ENCODE measurements around the gene CARF.

CARF gene

GRCh38 chr2:203022751-203023150 lies 110.7 kb downstream of the CARF start:
- DNase-seq = no peak

- no peak for DNase-seq
Observed at GRCh38 chr2:203025592-203025991, 113.5 kb downstream of the CARF start.

- no peak for DNase-seq
Observed at GRCh38 chr2:203030545-203030944, 118.5 kb downstream of the CARF start.

- DNase-seq = no peak
Observed at GRCh38 chr2:203030991-203031390, 118.9 kb downstream of the CARF start.

- DNase-seq = no peak
Observed at GRCh38 chr2:203033395-203033794, 121.3 kb downstream of the CARF start.

- no peak for DNase-seq
Observed at GRCh38 chr2:203035879-203036470, 123.9 kb downstream of the CARF start.

Data from effector CD4-positive, alpha-beta T cell (primary cell).